MM.1S (cell line): Measurements from ENCODE around the gene TMTC1.

Experiments
- EZH2 ChIP-seq: fragments of 300-600 bp; sonication (generic); optimal IDR thresholded peaks from 2 replicates; pipeline ENCODE3; 2017; ENCODE audit warnings: low read depth, mild to moderate bottlenecking, antibody characterized with exemption, low read length, mixed read lengths
- TF ChIP-seq, protein P1 (sequence below): fragments of 300-600 bp; sonication (generic); IDR thresholded peaks from 2 replicates; pipeline ENCODE4 v1.5.1; 2016; ENCODE audit warnings: antibody characterized with exemption, low read length, mixed read lengths

DNA sequence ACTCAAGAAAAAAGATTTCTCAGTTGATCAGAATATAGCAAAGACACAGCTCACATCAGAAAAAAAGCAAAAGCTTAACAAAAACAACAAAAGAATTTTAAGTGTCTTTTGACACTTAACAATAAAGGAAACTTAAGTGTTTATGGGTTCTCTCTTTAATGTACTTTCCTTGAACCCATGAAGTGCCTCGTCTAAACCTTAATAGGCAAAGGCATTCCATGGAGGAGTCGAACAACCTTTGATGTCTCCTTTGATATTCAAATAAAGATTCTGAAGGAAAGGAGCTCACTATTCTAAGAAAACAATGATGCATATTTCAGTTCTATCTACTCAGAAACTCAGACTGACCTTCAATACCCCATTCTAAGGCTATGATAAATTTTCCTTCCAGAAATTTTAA lies 116.7 kb downstream of the TMTC1 start:
- TF ChIP-seq, protein P1, sequence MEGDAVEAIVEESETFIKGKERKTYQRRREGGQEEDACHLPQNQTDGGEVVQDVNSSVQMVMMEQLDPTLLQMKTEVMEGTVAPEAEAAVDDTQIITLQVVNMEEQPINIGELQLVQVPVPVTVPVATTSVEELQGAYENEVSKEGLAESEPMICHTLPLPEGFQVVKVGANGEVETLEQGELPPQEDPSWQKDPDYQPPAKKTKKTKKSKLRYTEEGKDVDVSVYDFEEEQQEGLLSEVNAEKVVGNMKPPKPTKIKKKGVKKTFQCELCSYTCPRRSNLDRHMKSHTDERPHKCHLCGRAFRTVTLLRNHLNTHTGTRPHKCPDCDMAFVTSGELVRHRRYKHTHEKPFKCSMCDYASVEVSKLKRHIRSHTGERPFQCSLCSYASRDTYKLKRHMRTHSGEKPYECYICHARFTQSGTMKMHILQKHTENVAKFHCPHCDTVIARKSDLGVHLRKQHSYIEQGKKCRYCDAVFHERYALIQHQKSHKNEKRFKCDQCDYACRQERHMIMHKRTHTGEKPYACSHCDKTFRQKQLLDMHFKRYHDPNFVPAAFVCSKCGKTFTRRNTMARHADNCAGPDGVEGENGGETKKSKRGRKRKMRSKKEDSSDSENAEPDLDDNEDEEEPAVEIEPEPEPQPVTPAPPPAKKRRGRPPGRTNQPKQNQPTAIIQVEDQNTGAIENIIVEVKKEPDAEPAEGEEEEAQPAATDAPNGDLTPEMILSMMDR = no peak
- no peak for TF ChIP-seq EZH2
